HG02610 (cell line): Measurements from ENCODE around the gene ALKBH5.
A peak's percentile ranks its signal among the peaks of the same experiment; 100 is the strongest.
"Not testable (repeated sequence)": the region's sequence is repeated elsewhere in the genome, so short reads cannot be mapped to it uniquely, and the experiment has no call there.

Experiments used
- ATAC-seq: cut with Tn5 transposase; IDR thresholded peaks from one replicate; pipeline ENCODE4 v1.9.1; 2021; ENCODE audit warnings: mild to moderate bottlenecking, moderate library complexity; ENCODE audit not compliant: unreplicated experiment

The ALKBH5 gene

DNA sequence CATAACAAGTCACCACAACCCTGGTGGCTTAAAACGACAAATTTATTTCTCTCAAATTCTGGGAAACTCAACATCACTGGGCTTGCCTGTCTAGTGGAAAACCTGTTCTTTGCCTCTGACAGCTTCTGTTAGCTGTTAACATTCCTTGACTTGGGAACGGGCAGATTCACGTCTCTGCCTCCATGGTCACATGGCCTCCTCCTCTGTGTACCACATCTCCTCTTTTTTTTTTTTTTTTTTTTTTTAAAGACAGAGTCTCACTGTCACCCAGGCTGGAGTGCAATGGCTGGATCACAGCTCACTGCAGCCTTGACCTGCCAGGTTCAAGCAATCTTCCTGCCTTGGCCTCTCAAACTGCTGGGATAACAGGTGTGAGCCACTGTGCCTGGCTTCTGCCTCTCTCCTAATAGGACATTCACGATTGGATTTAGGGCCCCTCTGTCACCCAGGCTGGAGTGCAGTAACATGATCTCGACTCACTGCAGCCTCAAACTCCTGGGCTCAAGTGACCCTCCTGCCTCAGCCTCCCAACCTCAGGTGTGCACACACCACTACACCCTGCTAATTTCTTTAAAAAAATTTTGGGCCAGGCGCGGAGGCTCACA lies 30.1 kb downstream of the ALKBH5 start:
- ATAC-seq = no peak

DNA sequence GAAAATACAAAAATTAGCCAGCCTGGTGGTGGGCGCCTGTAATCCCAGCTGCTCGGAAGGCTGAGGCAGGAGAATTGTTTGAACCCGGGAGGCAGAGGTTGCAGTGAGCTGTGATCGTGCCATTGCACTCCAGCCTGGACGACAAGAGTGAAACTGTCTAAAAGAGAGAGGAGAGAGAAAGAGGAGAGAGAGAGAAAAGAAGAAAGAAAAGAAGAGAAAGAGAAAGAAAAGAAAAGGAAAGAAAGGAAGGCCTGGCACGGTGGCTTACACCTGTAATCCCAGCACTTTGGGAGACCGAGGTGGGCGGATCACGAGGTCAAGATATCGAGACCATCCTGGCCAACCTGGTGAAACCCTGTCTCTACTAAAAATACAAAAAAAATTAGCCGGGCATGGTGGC lies 33.3 kb downstream of the ALKBH5 start:
- not testable (repeated sequence) for ATAC-seq

DNA sequence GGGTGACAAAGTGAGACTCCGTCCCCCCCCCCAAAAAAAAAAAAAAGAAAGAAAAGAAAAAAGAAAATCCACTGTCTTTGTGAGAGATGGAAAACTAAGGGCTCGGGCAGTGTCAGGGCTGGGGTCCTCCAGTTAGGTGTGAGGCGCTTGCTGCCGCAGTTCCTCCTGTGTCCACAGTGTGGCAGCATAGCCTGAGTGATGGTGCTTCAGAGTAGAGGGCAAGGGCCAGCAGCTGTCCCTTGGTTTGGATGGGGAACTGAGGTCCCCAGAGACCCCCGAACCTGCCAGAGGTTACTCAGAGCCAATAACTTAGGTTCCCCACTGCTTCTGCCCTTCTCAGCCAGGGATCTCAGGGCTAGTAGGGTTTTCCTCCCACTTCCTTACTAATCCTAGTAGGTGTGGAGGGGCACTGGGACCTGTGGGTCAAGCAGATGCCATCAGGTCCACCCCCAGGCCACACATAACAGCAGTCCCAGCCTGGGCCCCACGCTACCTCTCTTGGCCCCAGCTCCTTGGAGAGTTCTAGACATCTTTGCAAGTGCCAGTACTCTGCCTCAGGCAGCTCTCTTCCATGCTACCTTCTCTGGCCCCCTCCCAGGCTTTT lies 33.9 kb downstream of the ALKBH5 start:
- ATAC-seq = no peak

DNA sequence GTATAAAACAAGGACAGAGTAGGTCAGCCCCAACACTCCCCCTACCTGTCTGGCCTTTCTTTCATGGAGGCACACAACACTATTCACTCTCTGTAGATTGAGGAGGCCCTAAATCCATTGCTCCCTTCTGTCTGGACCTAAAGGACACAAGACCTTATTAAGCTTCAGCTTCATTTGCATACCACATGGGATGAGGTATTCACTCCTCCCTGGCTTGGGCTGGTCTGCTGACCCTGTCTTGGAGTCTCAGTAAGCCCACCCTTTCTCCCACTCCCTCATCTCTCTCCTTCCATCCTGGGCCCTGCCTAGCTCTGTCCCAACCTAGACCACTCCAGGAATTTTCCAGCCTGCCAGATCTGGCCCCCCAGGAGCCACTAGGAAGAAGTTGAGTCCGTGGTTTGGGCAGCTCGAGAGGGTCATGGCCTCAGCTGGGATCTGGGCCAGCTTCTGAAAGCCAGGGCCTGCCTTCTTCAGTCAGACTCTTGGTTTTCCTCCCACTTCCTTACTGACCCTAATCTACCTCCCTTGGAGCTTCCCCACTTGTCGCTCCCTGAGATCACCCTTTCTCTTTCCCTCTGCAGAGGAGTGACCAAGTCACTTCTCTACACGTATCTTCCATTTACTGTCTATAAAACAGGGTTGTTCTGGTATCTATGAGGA lies 35.3 kb downstream of the ALKBH5 start:
- ATAC-seq = no peak

DNA sequence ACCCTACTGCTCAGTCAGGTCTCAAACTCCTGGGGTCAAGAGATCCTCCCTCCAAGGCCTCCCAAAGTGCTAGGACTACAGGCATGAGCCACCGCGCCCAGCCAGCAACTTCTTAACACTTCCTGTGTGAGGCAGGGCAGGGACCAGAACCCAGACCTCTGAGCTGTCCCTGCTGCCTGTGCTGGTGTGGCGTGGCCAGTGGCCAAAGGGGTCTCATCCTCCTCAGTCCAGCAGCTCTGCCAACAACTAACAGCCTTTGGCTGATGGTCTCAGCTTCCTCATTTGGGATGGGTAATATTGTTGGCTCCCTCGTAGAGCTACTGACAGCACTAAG lies 40.4 kb downstream of the ALKBH5 start:
- no peak for ATAC-seq

DNA sequence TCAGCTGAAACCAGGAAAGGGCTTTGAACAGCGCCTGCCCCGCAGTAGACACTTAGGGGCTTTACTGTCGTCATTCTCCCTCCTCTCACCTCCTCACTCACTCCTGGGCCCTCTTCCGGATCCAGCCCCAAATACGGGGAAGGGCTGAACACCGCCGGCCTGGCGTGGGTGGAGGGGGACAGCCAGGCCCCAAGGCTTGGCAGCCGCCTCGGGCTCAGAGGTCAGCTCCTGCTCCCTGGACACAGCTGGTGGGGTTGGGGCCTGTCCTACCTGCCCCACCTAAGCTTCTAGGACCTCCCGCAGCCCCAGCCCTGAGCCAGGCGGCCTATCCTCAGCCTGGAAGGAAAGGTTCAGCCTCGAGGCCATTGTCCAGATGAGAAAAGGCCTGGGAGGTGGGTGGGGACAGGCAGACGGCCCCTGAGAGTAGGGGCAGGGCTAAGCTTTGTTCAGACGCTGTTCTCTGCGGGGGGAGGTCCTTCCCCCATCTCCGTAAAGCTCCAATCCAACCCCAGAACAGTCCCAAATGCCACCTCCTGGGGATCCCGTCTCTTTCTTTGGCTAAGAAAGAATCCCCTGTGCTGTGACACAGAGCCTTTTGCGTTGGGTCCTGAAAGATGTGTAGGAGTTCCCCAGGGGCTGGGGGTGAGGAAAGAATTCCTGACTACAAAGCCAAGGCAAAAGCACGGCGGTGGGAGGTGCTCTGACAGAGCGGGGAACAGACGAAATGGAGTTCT lies 40.9 kb downstream of the ALKBH5 start:
- ATAC-seq = no peak

DNA sequence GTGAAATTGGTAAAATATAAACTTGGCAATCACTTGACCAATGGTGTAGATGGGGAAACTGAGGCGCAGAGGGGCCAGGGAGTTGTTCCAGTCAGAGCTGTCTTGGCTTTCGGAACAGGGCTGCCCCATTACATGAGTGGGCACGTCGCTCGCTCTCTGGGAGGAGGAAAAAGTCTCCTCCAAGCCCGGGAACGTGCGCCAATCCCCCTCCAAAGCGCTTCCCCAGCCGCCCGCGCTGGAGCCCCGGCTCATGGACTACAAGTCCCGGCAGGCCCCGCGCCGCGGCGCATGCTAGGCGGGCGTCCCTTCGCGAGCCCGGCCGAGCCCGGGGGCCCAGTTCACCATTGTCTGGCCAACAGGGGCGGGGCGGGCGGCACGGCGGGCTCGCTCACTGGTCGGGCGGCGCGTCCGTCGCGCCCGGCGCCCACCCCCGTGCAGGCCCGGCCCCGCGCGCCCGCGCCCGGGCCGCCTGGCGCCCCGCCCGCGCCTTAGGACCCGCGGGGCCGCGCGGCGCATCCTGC lies 41.6 kb downstream of the ALKBH5 start, which contains the start of gene LLGL1:
TSS of gene LLGL1 (plus strand) at position 515 of the 521 bp plus-strand sequence. CDS start 48 bp downstream, outside the sequence.
- peak; percentile 92 for ATAC-seq

DNA sequence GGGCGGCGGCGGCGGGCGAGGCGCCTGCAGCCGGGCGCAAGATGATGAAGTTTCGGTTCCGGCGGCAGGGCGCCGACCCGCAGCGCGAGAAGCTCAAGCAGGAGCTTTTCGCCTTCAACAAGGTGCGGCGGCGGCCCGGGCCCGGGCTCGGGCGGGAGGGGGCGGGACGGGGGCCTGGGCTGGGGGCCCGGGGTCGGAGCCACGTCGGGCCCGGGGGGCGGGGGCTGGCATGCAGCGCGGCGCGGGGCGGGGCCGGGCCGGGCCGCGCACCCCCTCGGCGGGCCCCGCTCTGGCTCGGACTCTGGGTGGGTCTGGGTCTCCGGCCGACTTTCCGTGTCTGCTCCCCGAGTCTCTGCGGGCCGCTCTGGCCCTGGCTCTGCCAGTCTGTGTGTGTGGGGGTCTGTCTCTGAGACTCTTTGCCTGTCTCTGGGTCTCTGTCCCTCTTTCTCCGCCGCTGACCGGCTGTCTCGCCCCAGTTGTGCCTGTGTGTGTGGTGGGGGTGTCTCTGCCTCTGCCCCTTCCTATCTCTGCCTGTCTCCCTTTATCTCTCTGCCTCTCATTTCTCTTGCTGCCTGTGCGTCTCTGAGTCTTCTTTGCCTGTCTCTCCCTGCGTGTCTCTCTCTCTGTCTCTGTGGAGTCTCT lies 42.1 kb downstream of the ALKBH5 start:
- ATAC-seq = no peak

DNA sequence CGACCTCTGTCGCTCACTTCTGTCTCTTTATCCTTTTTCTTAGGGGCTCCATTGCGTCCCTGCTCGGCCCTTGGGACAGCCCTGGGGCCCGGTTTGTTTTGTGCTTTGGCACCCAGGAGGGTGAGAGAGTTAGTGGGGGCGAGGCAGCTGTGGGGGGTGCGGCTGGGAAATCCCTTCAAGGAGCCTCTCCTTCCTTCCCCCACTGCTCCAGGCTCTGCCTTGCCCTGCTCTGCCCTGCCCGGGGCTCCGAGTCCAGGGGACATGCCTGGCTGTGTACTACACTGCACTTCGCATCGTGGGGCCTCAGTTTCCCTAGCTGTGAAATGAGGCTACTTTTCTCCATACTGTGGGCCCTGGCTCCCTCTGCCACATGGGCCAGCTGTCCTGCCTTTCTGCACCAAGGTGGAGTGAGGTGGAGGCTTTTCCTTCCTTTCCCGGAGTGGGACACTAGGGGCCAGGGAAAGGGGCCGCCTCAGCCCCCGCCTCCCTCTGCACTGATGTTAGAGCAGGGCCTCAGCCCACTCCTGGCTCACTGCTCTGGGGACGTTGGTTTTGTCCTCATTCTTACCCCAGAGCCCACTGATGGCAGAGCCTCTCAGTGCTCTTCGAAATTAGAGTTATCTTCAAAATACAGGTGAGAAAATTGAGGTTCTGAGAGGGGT lies 42.8 kb downstream of the ALKBH5 start:
- no peak for ATAC-seq

DNA sequence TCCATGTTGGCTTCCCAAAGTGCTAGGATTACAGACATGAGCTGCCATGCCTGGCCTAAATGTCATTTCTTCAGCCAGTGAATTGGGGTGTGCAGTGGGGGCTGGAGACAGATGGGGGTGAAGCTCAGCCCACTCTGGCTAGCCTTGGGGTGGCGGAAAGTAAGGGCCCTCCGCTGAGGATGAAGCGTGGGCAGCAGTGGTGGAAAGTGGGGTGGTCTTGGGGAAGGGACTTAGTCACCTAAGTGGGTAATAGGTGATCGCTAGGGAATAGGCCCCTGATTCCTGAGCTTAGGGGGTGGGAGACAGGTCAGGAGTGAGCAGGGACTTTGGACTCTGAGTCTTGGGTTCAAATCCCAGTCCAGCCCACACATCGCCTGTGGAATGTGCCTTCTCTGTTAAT lies 44.0 kb downstream of the ALKBH5 start:
- ATAC-seq = no peak

DNA sequence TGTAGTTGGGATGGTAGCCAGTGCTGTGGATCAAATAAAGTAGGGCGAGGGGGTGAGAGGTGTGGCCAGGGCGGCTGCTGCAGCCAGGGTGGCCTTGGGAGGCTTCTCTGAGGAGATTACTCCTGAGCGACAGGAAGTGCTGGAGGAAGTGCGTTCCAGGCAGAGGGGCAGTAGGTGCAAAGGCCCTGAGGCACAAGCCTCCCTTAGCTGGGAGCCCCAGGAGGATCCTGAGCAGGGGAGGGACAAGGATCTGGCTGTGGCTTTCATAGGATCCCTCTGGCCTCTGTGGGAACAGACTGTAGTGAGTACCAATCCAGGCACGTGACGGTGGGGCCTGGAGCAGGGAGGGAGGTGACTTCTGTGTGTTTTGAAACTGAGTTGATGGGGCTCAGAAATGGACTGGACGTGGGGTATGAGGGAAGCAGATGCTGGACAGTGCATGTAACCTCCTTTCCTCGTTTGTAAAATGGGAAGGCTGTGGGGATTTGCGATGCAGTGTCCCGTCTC lies 44.6 kb downstream of the ALKBH5 start:
- no peak for ATAC-seq

DNA sequence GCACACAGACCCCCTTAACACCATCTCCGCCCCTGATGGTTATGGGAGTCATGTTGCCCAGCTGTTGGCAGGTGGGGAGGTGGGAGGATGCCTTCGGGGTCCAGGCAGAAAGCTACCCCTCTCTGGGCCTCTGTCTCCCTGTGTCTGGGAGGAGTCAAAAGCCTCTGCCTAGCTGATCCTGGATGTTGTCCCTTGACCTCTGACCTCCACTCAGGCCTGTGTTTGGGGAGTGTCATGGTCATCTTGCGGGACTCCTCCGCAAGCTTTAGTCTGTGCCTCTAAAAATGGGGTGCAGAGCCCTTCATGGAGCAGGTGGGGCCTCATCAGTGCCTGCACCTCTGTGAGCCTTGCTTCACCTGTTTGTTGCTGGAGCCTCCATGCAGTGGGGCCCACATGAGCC lies 45.6 kb downstream of the ALKBH5 start:
- ATAC-seq = no peak

DNA sequence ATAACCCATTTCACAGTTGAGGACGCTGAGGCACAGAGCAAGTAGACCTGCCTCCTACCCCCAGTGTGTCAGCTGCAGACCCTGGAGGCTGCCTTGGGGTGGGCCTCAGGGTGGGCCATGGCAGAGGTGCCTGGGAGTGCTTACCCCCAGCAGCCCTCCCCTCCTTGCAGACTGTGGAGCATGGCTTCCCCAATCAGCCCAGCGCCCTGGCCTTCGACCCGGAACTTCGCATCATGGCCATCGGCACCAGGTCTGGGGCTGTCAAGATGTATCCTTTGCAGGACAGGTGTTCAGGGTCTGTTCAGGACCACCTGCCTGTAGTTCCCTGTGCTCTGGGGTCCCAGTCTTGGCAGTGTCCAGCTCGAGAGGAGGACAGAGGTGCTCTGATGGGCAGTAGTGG lies 46.1 kb downstream of the ALKBH5 start:
- no peak for ATAC-seq

DNA sequence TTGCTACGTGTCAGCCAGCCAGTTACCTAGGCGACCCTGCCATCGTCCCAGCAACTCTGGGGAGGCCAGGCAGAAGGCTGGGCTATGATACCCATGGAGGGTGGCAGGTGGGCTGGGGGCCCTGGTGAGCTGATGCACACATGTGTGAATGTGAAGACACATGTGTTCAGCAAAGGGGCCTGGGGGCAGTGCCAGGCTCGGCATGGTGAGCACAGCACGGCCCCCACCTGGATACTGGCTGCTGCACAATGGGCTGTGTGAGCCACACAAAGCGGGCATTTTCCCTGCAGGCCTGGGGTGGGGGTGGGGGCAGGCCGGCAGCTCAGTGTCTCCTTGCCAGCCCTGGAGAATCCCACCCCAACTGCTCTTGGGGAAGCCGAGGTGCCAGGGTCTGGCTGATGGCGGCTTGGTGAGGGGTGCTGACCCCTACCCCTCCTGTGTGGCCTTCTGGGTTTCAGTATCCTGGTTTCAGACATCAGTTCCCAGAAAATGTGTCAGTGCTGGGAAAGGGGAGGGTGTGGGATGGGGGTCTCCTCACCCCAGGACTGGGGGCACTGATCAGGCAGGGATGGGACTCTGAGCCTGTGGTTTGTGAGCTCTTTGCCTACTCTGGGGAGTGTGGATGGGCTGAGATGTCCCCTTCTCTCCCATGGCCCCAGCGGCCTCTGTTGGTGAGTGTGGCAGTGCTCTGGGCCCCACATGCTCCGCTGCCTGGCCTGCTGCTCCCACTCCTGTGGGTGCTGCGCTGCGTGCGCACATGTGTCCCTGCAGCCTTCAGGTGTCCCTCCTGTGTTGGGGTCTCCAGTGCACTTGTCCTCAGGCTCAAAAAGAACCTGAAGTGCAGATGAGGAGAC lies 46.9 kb downstream of the ALKBH5 start:
- ATAC-seq = no peak

DNA sequence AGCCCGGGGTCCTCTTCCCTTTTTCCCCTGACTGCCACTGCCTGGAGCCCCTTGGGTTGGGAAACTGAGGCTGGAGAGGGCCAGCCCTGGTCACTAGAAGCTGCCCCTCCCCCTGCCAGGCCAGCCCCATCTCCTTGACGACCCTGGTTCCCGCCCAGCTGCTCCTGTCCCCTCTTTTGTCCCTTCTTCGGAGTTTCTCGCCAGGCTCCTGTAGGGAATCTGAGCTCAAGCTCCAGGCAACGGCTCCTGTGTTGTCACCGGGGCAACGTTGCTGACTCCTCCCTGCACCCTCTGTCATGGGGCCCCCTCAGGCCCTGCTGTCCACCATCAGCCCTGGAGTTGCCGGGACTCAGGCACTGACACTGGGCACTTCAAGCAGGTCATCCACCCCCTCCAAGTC lies 47.5 kb downstream of the ALKBH5 start:
- ATAC-seq = no peak

DNA sequence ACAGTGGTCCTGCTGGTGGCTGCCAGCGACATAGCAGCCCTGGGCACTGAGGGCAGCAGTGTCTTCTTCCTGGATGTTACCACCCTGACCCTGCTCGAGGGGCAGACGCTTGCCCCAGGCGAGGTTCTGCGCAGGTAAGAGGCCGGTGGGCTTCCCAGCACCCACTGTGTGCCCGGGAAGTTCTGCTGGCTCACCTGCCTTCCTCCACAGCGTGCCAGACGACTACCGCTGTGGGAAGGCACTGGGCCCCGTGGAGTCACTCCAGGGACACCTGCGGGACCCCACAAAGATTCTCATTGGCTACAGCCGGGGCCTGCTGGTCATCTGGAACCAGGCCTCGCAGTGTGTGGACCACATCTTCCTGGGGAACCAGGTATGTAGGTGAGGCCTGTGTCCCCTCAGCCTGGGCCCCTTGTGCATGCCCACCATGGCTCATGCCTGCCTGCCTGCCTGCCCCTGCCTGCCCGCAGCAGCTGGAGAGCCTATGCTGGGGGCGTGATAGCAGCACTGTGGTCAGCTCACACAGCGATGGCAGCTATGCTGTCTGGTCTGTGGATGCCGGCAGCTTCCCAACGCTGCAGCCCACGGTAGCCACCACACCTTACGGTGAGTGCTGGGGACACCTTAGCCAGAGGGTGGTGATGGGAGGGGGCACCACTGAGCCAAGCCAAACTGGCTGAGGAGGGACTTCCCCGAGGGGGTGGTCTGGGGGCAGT lies 50.3 kb downstream of the ALKBH5 start:
- no peak for ATAC-seq

DNA sequence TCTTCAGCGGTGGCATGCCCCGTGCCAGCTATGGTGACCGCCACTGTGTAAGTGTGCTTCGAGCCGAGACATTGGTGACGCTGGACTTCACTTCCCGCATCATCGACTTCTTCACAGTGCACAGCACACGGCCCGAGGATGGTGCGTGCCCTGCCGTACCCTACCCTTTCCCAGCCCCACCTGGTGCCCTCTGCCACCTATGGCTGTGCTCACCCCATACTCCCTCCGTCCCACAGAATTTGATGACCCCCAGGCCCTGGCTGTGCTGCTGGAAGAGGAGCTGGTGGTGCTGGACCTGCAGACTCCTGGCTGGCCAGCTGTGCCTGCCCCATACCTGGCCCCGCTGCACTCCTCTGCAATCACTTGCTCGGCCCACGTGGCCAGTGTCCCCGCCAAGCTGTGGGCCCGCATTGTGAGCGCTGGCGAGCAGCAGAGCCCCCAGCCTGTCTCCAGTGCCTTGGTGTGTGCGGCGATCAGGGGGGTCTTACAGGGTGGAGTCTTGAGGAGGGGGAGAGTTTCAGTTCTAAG lies 51.3 kb downstream of the ALKBH5 start:
- ATAC-seq = no peak

DNA sequence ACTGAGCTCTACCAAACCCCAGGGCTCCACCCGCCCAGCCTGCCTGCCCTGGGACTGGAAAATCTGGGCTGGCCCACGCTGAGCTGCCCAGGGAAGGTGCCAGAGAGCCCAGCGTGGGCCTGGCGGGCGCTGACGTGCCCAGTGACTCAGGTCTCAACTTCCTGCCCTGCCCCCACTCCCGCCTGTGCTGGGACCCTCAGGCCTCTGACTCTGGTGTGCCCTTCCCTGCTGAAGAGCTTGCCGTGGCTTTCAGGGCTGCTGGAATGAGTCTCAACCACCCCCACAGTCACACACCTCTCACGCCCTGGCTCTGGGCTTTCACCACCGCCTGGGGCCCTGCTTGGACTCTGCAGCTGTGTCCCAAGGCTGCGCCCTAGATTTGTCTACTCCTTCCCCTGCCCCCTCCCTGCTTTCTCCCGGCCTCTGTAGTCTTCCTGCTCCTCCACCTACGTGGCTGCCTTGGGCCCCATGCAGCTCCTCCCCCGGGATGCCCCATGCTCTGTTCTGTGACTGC lies 52.2 kb downstream of the ALKBH5 start:
- no peak for ATAC-seq
